LNCAP (cell line): Measurements from ENCODE around the gene VPS13D.
A peak's percentile ranks its signal among the peaks of the same experiment; 100 is the strongest.

Experiments
- TF ChIP-seq, protein P1 (sequence below): fragments of 450-650 bp; IDR thresholded peaks from 2 replicates; pipeline ENCODE4 v1.5.1; 2017; ENCODE audit warnings: mild to moderate bottlenecking

The VPS13D gene

DNA sequence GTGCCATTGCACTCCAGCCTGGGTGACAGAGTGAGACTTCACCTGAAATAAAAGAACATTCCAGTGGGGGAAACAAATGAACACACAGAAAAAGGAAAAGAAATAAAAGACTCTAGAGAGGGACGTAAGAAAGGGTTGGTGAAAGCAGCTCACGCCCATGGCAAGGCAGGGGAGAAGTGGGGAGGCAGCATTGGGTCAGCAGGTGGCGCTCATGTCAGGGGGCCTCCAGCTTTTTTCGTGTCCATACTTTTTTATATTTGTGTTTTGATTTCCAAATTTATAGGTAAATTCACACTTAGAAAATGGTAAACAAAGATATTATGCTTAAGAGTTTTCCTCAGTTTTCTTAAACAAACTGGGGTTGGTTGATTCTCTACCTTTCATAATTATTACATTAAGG is 45.5 kb downstream of the VPS13D start:
- TF ChIP-seq, protein P1, sequence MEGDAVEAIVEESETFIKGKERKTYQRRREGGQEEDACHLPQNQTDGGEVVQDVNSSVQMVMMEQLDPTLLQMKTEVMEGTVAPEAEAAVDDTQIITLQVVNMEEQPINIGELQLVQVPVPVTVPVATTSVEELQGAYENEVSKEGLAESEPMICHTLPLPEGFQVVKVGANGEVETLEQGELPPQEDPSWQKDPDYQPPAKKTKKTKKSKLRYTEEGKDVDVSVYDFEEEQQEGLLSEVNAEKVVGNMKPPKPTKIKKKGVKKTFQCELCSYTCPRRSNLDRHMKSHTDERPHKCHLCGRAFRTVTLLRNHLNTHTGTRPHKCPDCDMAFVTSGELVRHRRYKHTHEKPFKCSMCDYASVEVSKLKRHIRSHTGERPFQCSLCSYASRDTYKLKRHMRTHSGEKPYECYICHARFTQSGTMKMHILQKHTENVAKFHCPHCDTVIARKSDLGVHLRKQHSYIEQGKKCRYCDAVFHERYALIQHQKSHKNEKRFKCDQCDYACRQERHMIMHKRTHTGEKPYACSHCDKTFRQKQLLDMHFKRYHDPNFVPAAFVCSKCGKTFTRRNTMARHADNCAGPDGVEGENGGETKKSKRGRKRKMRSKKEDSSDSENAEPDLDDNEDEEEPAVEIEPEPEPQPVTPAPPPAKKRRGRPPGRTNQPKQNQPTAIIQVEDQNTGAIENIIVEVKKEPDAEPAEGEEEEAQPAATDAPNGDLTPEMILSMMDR = peak; percentile 90

DNA sequence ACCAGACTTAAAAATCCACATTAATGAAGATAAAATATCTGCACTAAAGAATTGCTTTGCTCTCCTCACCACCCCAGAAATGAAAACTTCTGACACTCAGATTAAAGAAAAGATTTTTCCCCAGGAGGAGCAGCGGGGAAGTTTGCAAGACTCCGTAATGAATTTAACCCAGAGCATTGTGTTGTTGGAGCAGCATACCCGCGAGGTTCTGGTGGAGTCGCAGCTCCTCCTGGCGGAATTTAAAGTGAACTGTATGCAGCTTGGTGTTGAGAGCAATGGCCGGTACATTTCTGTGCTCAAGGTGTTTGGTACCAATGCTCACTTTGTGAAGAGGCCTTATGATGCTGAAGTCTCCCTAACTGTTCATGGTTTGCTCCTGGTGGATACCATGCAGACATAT is 46.4 kb downstream of the VPS13D start:
- TF ChIP-seq, protein P1 = peak; percentile 37

DNA sequence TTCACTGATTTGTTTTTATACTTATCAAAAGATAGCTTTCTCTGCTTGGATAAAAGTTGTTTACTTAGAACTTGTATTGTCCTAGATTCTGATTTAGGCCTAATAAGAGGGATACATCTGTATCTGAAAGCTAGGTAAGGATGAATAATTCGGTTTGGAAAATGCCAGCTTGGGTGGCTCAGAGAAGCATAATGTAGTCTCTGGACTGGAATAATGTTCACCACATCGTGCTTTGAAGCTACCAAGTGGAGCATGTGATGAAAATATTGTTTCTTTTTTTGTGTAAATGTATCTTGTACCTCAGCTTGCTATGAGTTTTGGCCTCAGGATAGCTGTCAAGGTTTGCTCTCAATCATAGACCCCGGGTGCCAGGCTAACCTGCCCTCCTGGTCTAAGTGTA is 49.2 kb downstream of the VPS13D start:
- TF ChIP-seq, protein P1 = no peak

DNA sequence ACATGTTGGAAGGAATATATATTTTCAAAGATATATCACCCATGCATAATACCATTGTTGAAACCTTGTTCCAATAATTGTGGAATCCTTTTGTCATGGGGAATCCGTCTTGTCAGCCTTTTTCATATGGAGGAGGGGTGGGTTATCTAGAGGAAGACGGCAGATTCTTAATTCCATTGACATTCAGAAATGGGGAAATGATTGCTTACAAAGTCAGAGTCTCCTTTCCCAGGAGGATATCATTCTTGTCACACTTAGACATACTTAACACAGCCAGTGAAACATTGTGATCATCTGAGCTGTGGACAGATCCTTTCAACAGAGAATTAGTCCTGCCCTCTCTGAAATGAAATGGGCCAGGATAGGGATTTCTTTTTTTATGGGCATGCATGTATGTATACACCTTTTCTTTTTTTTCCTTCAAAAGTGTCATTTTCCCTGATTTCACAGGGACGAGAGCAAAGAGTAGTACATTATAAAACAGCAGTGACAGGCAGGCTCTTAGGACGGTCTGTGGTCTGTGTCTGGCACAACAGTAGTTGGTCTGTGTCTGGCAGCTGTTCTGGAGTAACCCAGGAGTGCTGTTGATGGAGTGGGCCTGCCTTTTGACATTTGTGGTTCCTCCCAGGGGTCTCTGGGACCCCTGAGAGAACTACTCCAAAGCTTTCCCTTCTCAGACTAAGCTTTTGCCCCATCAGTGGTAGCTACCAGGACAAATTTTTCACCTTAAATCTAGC is 50.1 kb downstream of the VPS13D start:
- TF ChIP-seq, protein P1 = no peak

DNA sequence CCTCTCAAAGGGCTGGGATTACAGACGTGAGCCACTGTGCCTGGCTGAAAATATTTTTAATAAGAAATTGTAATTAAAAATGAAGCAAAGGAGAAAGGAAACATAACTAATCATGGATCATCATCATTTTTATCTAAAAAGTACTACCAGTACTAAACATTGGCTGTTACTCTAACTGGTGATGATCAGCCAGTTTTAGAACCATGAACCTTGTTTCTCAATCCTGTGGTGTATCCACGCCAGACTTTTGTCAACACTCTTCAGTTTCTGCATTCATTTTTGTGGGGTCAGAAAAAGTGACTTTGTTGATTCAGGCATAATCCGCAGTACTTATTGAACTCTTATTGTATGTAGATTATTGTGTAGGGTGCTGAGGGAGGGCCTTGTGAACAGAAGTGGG is 52.3 kb downstream of the VPS13D start:
- TF ChIP-seq, protein P1 = no peak

DNA sequence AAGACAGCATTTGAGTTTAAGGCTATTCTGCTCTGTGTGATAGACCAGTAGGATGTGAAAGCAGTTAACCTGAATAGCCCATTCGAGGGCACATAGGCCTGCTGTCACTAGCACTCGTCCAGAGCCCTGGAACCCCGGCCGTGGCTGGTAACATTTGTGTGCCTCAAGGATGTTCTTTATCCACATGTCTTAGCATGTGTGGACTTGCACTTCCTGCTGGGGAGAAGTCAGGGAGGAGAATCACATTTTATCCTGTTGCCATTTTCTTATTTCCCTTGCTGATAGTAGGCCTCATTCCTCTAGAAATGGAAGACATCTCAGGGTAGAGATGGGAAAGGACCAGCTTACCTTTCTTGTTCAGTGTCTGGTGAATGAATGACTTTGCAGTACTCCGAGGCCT is 54.7 kb downstream of the VPS13D start:
- TF ChIP-seq, protein P1 = no peak

DNA sequence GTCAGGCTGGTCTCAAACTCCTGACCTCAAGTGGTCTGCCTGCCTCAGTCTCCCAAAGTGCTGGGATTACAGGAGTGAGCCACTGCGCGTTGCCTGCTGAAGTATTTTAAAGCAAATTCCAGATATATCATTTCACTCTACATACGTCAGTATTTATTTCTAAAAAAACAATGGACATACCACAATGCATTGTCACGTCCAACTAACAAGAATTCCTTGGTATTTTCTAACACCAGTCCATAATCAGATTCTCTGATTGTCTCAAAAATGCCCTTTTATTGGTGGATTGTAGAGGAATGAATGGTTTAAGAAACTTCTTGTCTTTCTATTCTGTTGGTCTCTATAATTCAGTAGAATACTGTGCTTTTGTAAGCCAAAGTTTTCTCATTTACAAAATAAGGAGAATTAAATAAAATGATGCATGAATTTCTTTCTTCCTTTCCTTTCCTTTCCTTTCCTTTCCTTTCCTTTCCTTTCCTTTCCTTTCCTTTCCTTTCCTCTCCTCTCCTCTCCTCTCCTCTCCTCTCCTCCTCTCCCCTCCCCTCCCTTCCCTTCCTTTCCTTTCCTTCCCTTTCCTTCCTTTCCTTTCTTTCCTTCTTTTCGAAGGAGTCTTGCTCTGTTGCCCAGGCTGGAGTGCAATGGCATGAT is 55.8 kb downstream of the VPS13D start:
- TF ChIP-seq, protein P1 = no peak
